Right ventricle myocardium inferior (tissue), 1 donor: ENCODE measurements around the gene C2orf92. TPM values are rescaled to one million over a fixed set of nuclear protein-coding genes. Genes with fewer than 3 reads are reported as not detected.
"Not testable (repeated sequence)": the region's sequence is repeated elsewhere in the genome, so short reads cannot be mapped to it uniquely, and the experiment has no call there.

ENCODE experiments used
- ATAC-seq: fragments of 200-7000 bp; cut with Tn5 transposase; one replicate; pipeline ENCODE4 v1.9.1; 2020; ENCODE audit warnings: mild to moderate bottlenecking, moderate library complexity
- DNase-seq: peaks from one replicate; pipeline ENCODE4 v3.0.0; 2021; ENCODE audit errors: missing footprints
- intact Hi-C: fragments of 100-400 bp; cut with DNase I; formaldehyde crosslinking; loops from one replicate; pipeline ENCODE4 v1.11.0; 2022
- total RNA-seq: library from RNA; stranded (reverse); fragmentation: NEBNext Ultra II Directional; extraction: Animal tissue kit (Norgen Biotek cat#: 25700); gene quantifications from one replicate; pipeline ENCODE4 v1.2.1, GENCODE V29; 2021
- donor health status: DM: no; HTN: yes; CAD: no; lungs with severe emphysema.

C2orf92 gene
- total RNA-seq, 1 donor from 2014 or later = 1.1 TPM

DNA sequence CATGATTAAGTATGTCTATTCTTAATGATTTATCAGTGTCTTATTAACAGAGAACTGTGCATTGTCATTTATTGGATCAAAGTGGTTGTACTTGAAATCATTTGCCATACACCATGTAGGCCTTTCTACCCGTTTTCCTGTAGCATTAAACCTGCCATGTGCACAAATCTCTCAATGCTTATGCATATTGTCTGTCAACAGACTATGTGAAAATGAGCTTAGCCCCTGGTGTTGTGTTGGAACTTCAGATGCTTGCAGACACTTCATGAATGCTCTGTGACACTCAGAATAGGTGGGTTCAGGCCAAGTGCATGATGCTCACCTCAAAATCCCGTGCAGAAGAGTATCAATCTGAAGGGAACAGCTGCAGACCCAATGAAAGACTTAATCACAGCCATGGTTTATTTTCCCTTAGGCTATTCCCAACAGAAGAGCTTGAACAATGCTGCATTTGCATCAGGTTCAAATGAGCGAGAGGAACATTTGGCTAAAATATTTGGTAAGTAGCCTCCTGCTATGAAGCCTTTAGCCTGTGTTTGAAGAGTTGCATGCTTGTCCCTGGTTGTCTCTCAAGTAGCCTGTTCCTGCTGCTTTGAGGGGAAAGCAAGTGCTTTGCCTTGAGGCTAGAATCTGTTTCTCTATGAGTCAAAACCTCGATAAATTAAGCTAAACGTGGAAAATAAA, 6.1 kb downstream of the C2orf92 start:
- DNase-seq (no peak), ATAC-seq (no peak)
- intact Hi-C loops = no loop called here

DNA sequence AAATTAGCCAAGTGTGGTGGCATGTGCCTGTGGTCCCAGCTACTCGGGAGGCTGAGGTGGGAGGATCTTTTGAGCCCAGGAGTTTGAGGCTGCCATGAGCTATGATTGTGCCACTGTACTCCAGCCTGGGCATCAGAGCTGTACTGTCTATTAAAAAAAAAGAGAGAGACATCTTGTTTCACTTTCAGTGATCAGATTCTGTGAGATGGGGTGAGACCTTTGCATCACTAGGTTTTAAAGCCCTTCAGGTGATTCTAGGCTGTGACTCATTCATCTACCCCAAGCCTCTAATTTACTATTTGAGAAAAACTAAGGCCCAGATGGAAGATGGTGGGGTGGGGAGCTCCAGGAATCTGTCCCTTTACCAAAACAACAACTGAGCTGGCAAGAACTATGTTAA, 7.1 kb downstream of the C2orf92 start:
- intact Hi-C loops = no loop called here
- DNase-seq = no peak
- ATAC-seq = no peak

DNA sequence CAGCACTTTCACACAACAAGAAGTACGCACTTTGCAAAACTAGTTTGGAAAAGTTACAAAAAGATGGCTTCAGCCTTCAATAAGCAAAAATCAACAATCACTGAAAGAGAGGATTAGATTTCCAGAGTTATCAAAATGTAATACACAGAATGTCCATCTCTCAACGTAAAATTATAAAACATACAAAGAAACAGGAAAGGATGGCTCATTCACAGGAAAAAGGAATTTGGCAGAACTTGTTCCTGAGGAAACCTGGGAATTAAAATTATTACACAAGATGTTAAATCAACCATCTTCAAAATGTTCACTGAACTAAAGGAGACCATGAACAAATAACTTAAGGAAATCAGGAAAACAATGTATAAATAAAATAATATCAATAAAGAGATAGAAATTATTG, 8.0 kb downstream of the C2orf92 start:
- ATAC-seq = no peak
- DNase-seq = no peak
- intact Hi-C loops = no loop called here

DNA sequence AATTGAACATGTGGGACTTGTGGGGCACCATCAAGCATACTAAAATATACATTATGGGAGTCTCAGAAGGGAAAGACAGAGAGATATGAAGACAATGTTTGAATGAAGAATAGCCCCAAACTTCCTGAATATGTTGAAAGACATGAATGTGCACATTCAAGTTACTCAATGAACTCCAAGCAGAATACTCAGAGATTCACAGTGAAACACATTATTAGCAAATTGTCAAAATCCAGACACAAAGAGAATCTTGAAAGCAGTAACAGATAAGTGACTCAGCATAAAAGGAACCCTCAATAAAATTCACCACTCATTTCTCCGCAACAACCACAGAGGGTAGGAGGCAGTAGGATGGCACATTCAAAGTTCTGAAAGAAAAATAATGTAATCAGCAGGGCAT, 8.8 kb downstream of the C2orf92 start:
- DNase-seq = no peak
- no peak for ATAC-seq
- intact Hi-C loops = no loop called here

DNA sequence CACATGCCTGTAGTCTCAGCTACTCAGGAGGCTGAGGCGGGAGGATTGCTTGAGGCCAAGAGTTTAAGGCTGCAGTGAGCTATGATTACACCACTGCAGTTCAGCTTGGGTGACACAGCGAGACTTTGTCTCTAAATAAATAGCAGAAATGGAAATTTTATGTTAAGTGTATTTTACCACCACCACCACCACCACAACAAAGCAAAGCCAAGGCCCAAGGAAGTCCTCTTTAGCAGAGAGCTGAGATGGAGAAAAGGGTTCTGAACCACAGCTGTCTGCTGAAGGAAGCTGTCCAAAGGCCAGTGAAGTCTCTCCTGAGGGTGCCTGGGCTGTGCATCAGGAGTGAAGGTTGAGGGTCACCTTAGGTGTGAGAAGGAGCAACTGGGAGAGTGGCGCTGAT, 17.7 kb downstream of the C2orf92 start:
- DNase-seq, ATAC-seq, intact Hi-C loops: not testable (repeated sequence)

DNA sequence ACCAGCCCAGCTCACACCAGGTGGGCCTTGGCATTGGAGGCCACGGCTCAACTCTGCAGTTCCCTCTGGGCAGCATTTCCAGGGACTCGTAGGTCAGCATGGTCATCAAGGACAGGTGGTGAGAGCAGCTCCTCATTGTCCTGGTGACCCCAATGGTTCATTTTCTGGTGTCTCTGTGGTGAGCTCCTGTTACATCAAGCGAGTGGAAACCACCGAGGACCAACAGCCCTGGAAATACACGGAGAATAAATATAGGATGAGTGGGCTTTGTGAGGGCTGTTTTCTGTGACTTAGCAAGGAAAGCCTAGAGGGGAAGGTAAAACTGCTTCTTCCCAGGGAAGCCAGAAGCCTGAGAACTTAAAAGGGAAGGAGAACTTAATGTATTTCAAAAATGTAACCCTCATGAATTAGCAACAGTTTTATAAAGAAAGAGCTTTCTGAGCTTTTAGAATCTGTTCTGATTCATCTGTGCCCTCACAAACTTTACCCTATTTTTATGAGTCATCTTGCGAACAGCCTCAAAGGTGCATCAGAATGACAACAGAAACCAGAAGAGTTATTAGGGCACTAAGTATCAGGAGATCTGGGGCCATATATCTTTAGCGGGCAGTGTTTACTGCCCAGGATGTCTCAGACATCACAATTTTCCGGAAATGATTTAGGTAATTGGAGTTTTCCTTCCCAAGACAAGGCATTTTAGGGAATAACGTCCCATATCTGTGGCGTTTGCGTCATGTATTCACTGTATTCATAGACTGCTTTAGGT, 18.7 kb downstream of the C2orf92 start:
- ATAC-seq (no peak), DNase-seq (no peak)
- intact Hi-C loops = no loop called here

DNA sequence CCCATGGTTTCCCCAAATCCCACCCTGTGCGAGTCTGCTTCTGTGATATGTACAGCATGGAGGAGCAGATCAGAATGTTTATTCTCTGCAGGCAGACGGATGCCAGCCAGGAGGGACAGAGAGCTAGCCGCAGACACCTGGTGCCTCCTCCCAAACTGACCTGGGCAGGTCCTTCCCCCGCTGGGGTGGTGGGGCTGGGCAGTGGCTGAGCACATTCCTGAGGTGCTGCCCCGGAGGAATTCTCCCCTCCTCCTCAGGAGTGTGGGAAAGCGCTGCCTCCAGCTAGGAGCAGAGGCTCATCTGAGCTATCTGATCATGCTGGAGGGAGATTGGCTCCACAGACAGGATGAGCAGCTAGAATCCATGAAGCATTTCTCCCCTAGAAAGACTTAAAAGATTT, 21.7 kb downstream of the C2orf92 start:
- DNase-seq = no peak
- no peak for ATAC-seq
- intact Hi-C loops = no loop called here

DNA sequence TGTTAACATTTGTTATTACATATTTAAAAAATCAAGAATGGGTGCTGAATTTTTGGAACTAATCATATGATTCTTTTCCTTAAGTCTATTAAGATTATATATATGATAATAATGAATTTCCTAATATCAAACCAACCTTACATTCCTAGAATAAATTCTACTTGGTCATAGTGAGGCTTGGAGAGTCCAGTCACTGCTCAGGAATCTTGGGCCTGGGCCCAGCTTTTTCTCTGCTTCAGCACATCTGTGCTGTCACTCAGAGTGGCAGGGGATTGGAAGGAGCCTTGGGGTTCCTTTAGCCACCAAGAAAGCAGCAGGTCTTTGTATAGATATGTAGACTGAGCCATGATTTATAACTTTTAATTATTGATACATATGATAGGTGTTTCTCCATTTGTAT, 24.0 kb downstream of the C2orf92 start:
- ATAC-seq (no peak), DNase-seq (no peak)
- intact Hi-C loops = no loop called here

DNA sequence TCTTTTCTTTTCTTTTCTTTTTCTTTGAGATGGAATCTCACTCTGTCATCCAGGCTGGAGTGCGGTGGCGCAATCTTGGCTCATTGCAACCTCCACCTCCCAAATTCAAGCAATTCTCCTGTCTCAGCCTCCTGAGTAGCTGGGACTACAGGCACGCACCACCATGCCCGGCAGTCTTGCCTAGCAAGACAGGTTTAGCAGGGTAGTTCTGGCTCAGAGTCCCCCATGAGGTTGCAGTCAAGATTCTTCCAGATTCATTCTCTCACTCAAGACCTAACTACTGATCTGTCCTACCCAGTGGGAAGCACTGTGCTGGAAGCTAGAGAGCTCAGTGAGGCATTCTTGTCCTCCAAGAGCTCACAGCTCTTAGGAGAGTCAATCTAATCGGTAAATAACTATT, 26.2 kb downstream of the C2orf92 start:
- no peak for ATAC-seq
- intact Hi-C loops = no loop called here

DNA sequence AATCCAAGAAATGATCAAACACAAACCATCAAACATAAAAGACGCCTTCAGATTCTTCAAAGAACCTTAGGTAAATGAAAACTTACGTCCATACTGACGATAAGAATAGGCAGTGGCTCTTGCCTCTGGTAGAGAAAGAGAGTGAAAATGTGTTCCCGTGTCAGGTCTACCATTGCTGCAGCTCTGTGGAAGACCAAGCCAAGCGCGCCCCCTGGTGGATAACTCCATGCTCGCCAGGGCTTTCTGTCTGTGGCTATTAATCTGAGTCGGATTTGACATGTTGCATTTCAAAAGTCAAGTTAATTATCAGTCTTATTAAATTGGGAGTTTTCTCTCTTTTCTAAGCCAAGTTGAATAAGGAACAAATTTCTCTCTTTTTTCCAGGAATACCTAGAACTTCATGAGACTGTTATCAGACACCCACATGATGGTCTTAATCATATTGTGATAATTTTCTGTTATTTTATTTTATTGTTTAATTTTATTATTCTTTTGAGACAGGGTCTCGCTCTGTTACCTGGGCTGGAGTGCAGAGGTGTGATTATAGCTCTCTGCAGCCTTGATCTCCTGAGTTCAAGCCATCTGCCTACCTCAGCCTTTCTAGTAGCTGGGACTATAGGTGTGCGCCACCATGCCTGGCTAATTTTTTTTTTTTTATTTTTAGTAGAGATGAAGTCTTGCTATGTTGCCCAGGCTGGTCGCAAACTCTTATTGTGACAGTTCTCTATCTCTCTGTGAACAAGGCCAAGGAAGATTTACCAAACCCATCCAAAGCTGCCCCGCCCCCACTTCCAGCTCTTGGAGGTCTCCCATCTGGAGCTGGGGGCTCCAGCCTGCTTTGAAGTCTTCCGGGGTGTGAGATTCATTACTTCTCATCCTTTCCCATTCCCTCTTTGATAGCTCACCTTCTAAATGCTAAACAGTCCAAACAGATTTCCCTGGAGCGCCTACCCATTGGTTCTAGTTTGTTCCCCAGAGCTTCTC, 28.0 kb downstream of the C2orf92 start:
- ATAC-seq (peak; percentile 91), DNase-seq (peak; percentile 96)
- intact Hi-C loops = loop anchor here (1.0 kb wide), 2 partner anchors 33 to 106 kb away; partner anchors contain the start of gene ACTR1B

More for the DNA sequence above, 26.2 kb downstream of the C2orf92 start:
- no peak for DNase-seq

DNA sequence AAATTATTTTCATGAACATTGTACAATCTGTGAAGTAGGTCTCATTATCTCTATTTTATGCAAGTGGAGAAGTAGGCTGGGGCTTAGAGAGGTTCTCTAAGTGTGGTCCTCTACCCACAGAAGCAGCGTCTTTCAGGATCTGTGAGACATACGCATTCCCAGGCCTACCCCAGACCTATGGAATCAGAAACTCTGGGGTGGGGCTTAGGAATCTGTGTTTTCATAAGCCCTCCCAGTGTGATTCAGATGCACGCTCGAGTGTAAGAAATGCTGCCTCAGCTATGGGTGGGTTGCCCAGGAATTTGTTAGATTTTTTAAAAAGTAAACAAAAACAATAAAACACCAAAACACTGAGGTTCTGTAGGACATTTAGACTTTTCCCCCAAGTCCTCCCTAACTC, 29.0 kb downstream of the C2orf92 start:
- DNase-seq (no peak), ATAC-seq (no peak)
- intact Hi-C loops = no loop called here

DNA sequence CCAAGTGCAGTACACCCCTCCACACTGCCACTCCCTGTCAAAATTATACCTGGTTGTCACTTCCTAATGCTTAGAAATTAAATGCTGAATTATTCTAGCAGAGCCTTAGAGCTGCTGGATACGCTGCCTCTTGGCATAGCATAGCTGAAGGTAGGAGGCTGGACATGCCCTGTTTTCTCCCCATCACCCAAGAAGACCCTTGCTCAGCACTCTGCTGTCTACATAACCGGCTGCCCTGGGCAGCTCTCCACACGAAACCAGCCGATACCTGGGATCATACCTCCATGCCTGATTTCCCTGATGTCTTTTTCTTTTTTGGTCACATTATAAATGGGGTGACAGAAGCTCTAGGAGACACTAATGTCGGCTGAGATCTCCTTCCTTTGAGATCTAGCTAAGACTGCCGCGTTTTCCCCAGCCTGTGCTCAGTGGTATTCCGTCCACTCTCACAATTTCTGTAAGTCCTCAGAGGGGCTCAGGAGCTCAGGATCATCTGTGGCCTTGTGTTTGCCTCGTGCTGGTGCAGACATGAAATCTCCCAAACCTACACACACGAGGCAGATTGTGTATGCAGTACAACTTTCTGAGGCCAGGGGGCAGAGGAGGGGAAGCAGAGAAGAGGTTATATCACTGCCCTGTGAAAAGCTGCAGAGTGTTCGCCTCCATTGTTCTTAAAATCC, 30.4 kb downstream of the C2orf92 start:
- ATAC-seq (peak; percentile 68), DNase-seq (no peak)
- intact Hi-C loops = loop anchor here (2.0 kb wide), 2 partner anchors 49 to 685 kb away; no protein-coding TSS in a partner anchor

DNA sequence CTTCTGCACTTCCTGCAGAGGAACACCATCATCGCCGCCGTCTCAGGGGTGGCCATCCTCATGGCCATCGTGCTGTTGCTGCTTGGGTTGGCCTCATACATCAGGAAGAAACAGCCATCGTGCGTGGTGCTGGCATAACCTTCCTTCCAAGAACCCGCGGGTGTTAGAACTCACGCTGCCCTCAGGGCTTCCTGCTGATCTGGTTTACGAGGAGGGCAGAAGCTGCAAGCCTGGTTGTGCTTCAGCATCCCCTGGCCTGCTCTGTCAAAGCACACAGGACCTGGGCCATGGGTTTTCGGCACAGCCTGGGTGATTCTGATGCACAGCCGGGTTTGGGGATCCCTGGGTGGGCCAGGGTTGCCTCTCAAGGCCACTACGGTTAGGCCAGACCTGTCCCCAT, 31.7 kb downstream of the C2orf92 start:
- intact Hi-C loops = loop anchor here (2.0 kb wide), 2 partner anchors 48 to 684 kb away; no protein-coding TSS in a partner anchor
- ATAC-seq (no peak), DNase-seq (no peak)

DNA sequence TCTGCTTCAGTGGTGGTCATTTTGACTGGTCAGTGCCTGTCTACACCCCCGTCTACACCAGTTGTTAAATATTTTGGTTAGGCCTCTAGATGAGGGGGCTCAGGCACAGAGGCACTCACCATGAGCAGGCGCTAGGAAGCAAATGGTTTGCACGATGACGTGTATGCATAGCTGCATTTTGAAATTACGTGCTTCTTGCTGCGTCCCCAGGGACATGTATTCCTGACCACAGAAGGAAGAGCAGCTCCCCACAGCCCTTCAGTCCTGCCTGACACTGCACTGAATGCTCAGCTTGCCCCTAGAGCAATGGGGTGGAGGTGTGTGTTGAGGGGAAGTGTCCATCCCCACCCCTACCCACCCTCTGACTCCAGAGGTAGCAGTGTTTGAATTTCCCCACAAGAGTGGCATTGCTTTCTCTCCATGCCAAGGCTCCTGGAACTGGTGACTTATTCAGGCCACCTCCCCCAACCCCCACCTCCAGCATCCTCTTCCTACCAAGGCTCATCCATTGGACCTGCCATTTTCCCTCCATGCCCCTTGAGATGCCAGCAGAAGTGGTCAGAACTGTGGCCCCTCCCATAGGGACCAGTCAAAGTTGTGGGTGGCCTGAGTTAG, 32.4 kb downstream of the C2orf92 start:
- intact Hi-C loops = loop anchor here (2.0 kb wide), 2 partner anchors 47 to 683 kb away; no protein-coding TSS in a partner anchor
- ATAC-seq (no peak), DNase-seq (no peak)

DNA sequence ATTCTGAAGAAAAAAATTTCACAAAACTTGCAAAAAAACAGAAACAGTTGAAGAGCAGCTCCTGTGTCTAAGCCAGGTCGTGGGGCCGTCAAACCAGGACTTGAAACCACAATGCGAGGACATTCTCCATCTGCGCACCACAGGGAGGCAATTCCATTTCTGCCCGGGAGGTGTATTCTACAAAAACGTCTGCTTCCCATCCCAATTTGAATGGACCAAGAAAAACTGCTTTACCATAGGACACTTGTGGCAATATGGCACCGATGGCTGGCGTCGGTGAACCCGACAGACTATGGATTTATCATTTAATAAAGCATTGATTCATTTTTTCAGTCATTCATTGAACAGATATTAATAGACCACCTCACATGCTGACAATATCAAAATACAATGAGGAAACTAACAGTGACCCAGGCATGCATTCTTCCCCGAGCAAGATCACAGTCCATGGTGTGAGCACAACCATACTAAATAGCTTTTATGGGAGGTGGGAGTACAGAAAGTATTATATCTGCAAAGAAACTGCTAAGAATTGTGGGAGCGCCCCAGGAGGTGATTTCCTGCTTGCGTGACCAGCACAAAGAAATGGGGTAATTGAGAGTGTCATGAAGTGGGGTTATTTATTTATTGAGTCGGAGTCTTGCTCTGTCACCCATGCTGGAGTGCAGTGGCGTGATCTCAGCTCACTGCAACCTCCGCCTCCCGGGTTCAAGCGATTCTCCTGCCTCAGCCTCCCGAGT, 33.4 kb downstream of the C2orf92 start:
- no peak for ATAC-seq
- intact Hi-C loops = no loop called here
- no peak for DNase-seq

DNA sequence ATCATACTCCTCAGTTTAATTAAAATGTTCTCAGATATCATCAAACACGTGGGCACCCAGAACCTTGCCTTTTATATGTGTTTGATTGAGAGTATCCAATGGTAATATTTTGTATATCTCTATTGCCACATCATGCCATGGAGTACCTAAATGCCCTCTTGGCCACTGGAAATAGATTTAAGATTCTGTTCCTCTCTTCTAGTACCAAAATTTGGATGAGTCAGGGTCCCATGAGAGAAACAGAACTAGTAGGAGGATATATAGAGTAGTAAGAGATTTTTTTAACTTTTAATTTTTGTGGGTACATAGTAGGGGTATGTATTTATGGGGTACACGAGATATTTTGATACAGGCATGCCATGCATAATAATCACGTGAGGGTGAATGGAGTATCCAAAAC, 34.2 kb downstream of the C2orf92 start:
- intact Hi-C loops = no loop called here
- DNase-seq = no peak
- ATAC-seq = no peak

DNA sequence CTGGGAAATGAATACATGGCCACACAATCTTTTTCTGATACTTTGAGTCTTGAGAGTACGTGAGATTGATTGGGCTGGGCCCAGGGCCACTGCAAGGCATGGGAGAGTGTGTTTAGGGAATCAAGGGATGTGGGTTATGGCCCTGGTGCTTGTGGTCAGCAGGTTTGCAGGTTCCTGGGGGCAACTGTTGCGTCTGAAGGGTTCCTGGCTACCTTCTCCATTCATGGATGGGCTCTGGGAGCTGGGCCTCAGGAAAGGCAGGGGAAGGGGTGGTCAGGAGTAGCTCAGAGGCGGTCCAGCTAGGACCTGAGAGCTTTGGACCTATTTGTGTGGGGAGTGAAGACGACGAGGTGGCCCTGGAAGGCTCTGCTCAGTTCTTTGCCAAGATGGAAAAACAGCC, 35.5 kb downstream of the C2orf92 start:
- intact Hi-C loops = no loop called here
- ATAC-seq (no peak), DNase-seq (no peak)
